Renal pelvis (tissue), 12 donors: ENCODE data around the gene SLC22A8. TPM values are rescaled to one million over a fixed set of nuclear protein-coding genes. Genes with fewer than 3 reads are reported as not detected.
"Not testable (repeated sequence)": the region's sequence is repeated elsewhere in the genome, so short reads cannot be mapped to it uniquely, and the experiment has no call there.

Experiments used
- DNase-seq: peaks from one replicate; pipeline ENCODE4 v3.0.0-alpha.2; 2013
- long read RNA-seq, 16 experiments: transcript quantifications; one replicate each; lab custom pipeline, GENCODE V29; 2026
- polyA plus RNA-seq, 3 donors: library from polyadenylated mRNA; unstranded; fragments of 120-200 nt; gene quantifications; one replicate each; pipeline ENCODE4 v1.2.1, GENCODE V29; 2013; ENCODE audit not compliant: insufficient read length in 3 of 3

The SLC22A8 gene
- 10 to 100 TPM; 44.8 to 63.5 (median 60.6) TPM for polyA plus RNA-seq
- long read RNA-seq, donor 1, partial matches to known transcripts = 0 of 1 reads
- long read RNA-seq, donor 1, other reads (novel, unspliced or antisense) = 0 of 1 reads
- long read RNA-seq, donor 2, transcript SLC22A8-202 (11 exons, 2,178 nt) = major isoform, 8 of 11 reads
- long read RNA-seq, donor 2, partial matches to known transcripts = 0 of 11 reads
- long read RNA-seq, donor 2, other reads (novel, unspliced or antisense) = 0 of 11 reads
- long read RNA-seq, donor 3, partial matches to known transcripts = 0 of 1 reads
- long read RNA-seq, donor 3, other reads (novel, unspliced or antisense) = 0 of 1 reads
- long read RNA-seq, donor 4, transcript SLC22A8-202 (11 exons, 2,178 nt) = major isoform, 5 of 7 reads
- long read RNA-seq, donor 4, partial matches to known transcripts = 0 of 7 reads
- long read RNA-seq, donor 4, other reads (novel, unspliced or antisense) = 0 of 7 reads
- long read RNA-seq, donor 5, partial matches to known transcripts = 0 of 1 reads
- long read RNA-seq, donor 5, other reads (novel, unspliced or antisense) = 0 of 1 reads
- long read RNA-seq, donor 6, partial matches to known transcripts = 0 of 2 reads
- long read RNA-seq, donor 6, other reads (novel, unspliced or antisense) = 0 of 2 reads
- long read RNA-seq, donor 7, partial matches to known transcripts = 5 of 14 reads
- long read RNA-seq, donor 7, other reads (novel, unspliced or antisense) = 0 of 14 reads
- long read RNA-seq, donor 8 = 0 reads
- long read RNA-seq, donor 9, partial matches to known transcripts = 0 of 8 reads
- long read RNA-seq, donor 9, other reads (novel, unspliced or antisense) = 0 of 8 reads
- long read RNA-seq, donor 10, partial matches to known transcripts = 0 of 8 reads
- long read RNA-seq, donor 10, other reads (novel, unspliced or antisense) = 0 of 8 reads
- long read RNA-seq, donor 11, partial matches to known transcripts = 0 of 7 reads
- long read RNA-seq, donor 11, other reads (novel, unspliced or antisense) = 0 of 7 reads
- long read RNA-seq, donor 12, partial matches to known transcripts = 0 of 4 reads
- long read RNA-seq, donor 12, other reads (novel, unspliced or antisense) = 0 of 4 reads
- long read RNA-seq, donor 13, partial matches to known transcripts = 0 of 2 reads
- long read RNA-seq, donor 13, other reads (novel, unspliced or antisense) = 0 of 2 reads
- long read RNA-seq, donor 14 = 0 reads
- long read RNA-seq, donor 15, partial matches to known transcripts = 0 of 1 reads
- long read RNA-seq, donor 15, other reads (novel, unspliced or antisense) = 0 of 1 reads
- long read RNA-seq, donor 16, partial matches to known transcripts = 0 of 4 reads
- long read RNA-seq, donor 16, other reads (novel, unspliced or antisense) = 0 of 4 reads

- no peak for DNase-seq
These were observed at the start of gene SLC22A8 for GRCh38 chr11:63015521-63016215. TSS of gene SLC22A8 (minus strand) at chr11:63015841. CDS start at chr11:63014958, 883 bp downstream.

- DNase-seq = not testable (repeated sequence)
These were observed 30.6 kb upstream of the SLC22A8 start for GRCh38 chr11:63046203-63046602.

- no peak for DNase-seq
These were observed 27.0 kb upstream of the SLC22A8 start for GRCh38 chr11:63042596-63042995.

- no peak for DNase-seq
These were observed 16.8 kb upstream of the SLC22A8 start for GRCh38 chr11:63032457-63032856.

- DNase-seq = peak; percentile 82
These were observed 8.4 kb upstream of the SLC22A8 start for GRCh38 chr11:63023841-63024648.

- DNase-seq = no peak
These were observed 7.7 kb upstream of the SLC22A8 start for GRCh38 chr11:63023222-63023814.

GRCh38 chr11:63022441-63022840 is 6.8 kb upstream of the SLC22A8 start:
- peak; percentile 48 for DNase-seq

- DNase-seq = no peak
These were observed 5.1 kb upstream of the SLC22A8 start for GRCh38 chr11:63020671-63021291.

GRCh38 chr11:63019506-63019905 is 3.9 kb upstream of the SLC22A8 start:
- DNase-seq = no peak

- no peak for DNase-seq
These were observed 1.8 kb upstream of the SLC22A8 start for GRCh38 chr11:63017306-63017974.

GRCh38 chr11:63014408-63015055 is 1.1 kb downstream of the SLC22A8 start:
- DNase-seq = no peak

- DNase-seq = no peak
These were observed 2.8 kb downstream of the SLC22A8 start for GRCh38 chr11:63012839-63013238.

GRCh38 chr11:63012430-63012829 is 3.2 kb downstream of the SLC22A8 start:
- no peak for DNase-seq

- no peak for DNase-seq
These were observed 4.7 kb downstream of the SLC22A8 start for GRCh38 chr11:63010934-63011439.

GRCh38 chr11:63007920-63008319 is 7.7 kb downstream of the SLC22A8 start:
- DNase-seq = no peak

GRCh38 chr11:63001456-63001855 is 14.2 kb downstream of the SLC22A8 start:
- DNase-seq = no peak

- DNase-seq = no peak
These were observed 16.0 kb downstream of the SLC22A8 start for GRCh38 chr11:62999649-63000048.

- no peak for DNase-seq
These were observed 16.5 kb downstream of the SLC22A8 start for GRCh38 chr11:62999156-62999555.
